Measurements from ENCODE around the gene RGS3. TPM values are rescaled to one million over a fixed set of nuclear protein-coding genes. Genes with fewer than 3 reads are reported as not detected.

RGS3 gene
- total RNA-seq, 1 experiment from 2014 or later: 52.7 TPM

- no peak for DNase-seq (ENCODE audit: low read depth)
- in situ Hi-C loops (cut with HindIII; ENCODE audit: low pct_unique_long_range_greater_than_20kb, low sequenced_read_pairs): no loop called here
Measured at GRCh38 chr9:113556877-113557593, 93.5 kb downstream of the RGS3 start.

DNA sequence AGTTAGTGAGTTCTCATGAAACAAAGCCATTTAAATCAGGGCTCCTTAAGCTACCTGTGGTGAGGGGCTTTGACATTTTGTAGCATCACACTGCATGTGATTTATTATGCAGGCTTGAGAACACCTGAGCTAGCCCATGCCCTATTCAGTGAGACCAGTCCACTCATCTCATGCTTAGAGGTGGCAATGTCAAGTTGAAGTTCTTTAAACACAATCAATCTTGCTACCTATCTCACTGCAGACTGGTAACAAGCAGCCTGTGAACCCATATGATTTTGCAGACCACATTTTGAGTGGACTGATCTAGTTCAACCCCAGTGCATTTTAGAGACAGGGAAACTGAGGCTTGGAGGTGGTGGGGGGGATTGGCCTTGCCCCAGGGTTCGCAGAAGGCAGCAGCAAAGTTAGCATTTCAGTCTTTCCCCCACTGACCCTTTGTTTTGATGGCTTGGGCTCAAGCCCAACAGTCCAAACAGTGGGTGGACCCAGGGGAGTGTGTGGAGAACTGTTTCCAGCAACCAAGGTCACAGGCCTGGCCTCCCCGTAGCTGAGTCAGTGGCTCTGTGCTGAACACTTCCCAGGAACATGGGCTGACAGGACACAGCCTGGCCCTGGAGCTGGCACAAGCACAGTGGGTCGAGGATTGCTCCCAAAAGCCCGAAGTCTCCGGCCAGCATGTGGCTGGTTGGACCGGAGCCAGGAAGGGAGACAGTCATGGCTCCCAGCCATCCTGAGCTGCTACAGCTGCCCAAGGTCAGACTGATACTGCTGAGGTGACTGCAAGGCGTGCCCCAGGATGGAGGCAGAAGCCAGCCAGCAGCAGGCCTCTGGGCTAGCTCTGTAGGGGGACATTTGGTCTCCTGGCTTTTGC is 95.3 kb downstream of the RGS3 start:
- in situ Hi-C loops (cut with HindIII; ENCODE audit: low pct_unique_long_range_greater_than_20kb, low sequenced_read_pairs): no loop called here

GRCh38 chr9:113559834-113560800 is 96.6 kb downstream of the RGS3 start:
- in situ Hi-C loops (cut with HindIII; ENCODE audit: low pct_unique_long_range_greater_than_20kb, low sequenced_read_pairs): no loop called here
- no peak for DNase-seq (ENCODE audit: low read depth)

More for the DNA sequence above, 95.3 kb downstream of the RGS3 start:
- DNase-seq (ENCODE audit: low read depth): no peak

DNA sequence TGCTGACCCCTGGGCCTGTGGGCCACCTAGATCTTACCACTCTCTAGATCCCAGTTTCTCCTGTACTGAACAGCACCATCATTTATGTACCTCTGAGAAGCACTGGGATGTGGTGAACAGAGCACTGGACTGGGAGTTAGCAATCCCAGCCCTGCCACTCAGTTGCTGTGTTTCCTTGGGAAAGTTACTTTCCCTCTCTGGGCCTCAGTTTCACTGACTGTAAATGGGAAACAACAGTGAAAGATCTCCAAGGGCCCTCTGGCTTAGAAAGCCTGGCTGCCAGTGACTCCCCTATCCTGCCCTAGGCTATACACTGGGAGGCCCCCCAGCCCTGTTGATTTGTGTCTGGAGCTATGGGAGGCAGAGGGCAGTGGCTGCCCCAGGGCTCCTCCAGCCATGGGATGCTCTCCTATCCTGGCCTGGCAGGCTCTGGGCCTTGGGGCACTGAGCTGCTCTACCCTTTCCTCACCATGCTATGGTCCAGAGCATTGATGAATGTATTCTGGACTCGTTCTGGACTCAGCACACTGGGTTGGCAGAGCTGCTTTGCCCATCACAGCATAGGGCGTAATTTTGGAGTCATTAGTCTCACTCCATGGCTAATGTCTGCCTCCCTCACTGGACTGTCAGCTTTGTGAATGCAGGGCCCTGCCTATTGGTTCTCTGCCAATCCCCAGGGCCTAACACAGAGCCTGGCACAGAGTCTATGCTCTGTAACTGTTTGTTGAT is 99.3 kb downstream of the RGS3 start:
- no peak for DNase-seq (ENCODE audit: low read depth)
- in situ Hi-C loops (cut with HindIII; ENCODE audit: low pct_unique_long_range_greater_than_20kb, low sequenced_read_pairs): no loop called here

DNA sequence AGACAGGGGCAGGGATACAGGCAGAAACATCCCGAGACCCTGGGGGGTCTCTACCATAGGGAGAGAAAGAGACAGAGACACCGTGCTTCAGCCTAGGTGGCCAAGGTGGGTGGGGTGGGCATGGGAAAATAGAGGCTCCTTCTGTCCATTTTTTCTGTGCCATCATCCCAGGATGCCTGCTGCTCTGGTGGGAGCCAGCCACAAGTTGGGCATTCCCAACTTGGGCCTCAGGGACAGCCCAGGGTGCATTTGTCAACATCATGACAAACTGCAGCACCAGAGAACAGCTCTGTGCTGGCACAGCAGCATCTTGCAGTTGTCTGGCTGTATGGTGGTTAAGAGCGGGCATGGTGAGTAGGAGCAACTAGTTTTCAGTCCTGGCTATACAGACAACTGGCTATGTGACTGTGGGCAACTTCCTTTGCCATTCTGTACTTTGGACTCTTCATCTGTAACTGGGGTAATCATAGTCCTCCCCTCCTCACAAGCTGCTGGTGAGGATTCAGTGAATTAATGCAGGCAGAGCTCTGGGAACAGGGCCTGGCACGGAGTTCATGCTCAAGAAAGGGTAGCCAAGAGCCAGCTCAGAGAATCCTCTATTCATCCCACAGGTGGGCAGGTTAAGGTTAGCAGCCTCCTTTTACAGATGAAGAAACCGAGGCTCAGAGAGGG is 100.4 kb downstream of the RGS3 start:
- DNase-seq (ENCODE audit: low read depth): no peak
- in situ Hi-C loops (cut with HindIII; ENCODE audit: low pct_unique_long_range_greater_than_20kb, low sequenced_read_pairs): no loop called here

DNA sequence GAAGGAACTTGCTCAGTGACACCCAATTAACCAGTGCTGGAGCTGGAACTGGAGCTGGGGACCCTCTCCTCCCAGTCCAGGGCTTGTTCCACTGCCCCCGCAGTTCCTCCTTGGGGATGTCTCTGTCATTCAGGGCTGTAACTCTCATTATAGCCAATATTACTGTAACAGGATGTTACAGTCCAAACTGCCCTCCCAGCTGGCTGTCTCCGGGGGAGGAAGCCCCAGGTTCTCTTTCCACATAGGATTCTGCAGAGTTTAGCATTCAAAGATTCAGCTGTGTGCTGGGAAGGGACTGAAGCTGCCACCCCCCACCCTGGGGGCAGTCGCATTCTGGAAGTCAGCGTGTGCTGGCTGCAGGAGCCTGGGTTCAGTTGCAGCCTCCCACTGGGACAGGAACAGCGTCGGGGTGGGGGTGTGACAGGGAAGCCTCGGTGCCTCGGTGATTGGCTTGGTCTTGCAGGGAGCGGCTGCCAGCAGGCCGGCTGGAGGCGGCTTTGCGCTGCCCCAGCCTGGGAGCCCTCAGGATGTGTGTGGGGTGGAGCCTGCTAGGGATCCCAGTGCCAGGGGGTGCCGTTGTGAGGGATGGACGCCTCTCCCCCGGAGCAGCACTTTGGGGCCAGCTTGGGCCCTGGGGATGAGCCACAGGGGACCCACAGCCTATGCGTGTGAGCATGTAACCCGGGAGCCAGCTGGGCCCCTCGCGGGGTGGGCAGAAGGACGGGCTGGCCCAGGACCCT is 101.1 kb downstream of the RGS3 start:
- DNase-seq (ENCODE audit: low read depth): no peak
- in situ Hi-C loops (cut with HindIII; ENCODE audit: low pct_unique_long_range_greater_than_20kb, low sequenced_read_pairs): no loop called here

DNA sequence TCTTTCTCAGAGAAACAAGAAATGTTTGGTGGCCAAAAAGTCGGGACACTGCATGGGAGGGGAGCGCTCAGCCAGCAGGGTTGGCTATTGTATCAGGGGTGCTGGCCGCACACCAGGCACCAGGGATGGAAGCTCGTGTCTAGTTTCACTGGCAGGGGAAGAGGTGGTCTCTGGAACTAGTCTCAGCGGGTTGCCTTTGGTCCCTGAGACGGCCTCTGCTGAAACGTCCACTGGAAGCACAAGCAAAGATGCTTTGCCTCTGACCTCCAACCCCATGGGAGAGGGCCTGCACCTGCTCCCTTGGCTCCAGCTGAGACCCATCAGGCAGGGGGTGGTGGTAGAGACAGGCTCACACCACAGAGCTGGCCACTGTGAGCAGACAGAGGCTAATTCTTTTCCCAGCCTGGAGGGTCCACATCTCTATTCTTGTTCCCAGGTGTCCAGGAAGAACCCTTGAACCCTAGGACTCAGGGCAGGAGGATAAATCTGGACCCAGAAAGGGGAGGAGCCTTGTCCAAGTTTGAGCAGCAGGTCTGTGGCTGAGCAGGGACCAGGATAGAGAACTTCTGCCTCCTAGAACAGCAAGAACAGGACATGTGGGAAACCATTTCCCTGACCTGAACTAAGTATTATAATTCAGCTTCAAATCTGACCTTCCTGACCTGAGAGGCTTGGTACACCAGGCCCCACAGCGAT is 102.6 kb downstream of the RGS3 start:
- DNase-seq (ENCODE audit: low read depth): no peak
- in situ Hi-C loops (cut with HindIII; ENCODE audit: low pct_unique_long_range_greater_than_20kb, low sequenced_read_pairs): no loop called here

DNA sequence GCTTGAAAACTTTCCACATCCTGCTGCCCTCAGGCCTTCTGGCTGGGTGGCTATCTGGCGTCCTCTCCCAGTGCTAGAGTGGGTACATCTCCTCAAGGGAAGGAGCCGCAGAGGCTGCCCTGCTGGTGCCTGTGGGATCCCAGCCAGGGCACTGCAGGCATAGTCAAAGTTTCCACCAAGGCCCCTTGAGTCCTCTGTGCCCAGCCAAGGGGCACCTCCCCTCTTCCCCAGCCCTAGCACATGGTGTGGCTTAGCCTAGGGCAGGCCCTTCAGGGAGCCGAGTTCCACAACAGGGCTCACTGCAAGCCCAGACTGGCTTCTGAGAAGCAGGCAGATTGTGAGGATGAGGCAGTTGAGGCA is 103.2 kb downstream of the RGS3 start:
- DNase-seq (ENCODE audit: low read depth): no peak

DNA sequence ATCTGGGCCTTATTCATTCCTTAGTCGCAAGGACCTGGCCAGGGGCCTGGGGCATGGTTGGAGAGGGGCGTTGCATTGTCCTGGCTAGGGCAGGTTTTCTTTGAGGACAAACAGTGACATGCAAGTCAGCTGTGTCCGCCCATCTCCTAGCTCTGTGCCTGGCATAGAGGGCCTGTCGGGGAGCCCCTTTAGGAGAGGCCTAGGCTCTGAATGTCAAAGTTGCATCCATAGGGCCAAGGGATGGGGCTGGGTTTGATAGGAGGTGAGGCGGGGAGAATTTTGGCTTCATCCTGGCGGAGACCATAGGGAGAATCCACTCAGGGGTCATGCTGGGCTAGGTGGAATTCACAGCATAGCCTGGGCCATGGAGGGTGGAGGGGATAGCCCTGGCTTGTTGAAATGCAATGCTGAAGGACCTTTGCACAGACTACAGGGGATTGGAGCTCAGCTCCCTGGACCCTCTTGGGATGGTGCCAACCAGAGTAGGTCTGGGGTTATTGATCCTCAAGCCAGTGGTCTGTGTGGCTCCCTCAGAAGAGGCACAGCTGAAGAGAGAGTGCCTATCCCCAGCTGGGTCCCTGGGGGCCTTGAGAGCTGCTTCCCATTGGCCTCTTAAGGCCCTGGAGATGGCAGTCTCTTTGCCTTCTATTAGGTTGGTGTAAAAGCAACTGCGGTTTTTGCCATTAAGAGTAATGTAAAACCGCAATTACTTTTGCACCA is 104.0 kb downstream of the RGS3 start:
- DNase-seq (ENCODE audit: low read depth): no peak
- in situ Hi-C loops (cut with HindIII; ENCODE audit: low pct_unique_long_range_greater_than_20kb, low sequenced_read_pairs): no loop called here

More for the DNA sequence above, 103.2 kb downstream of the RGS3 start:
- in situ Hi-C loops (cut with HindIII; ENCODE audit: low pct_unique_long_range_greater_than_20kb, low sequenced_read_pairs): no loop called here

GRCh38 chr9:113568081-113568435 is 104.5 kb downstream of the RGS3 start:
- in situ Hi-C loops (cut with HindIII; ENCODE audit: low pct_unique_long_range_greater_than_20kb, low sequenced_read_pairs): no loop called here
- no peak for DNase-seq (ENCODE audit: low read depth)

- no peak for DNase-seq (ENCODE audit: low read depth)
- in situ Hi-C loops (cut with HindIII; ENCODE audit: low pct_unique_long_range_greater_than_20kb, low sequenced_read_pairs): no loop called here
Measured at GRCh38 chr9:113568571-113569321, 105.2 kb downstream of the RGS3 start.

DNA sequence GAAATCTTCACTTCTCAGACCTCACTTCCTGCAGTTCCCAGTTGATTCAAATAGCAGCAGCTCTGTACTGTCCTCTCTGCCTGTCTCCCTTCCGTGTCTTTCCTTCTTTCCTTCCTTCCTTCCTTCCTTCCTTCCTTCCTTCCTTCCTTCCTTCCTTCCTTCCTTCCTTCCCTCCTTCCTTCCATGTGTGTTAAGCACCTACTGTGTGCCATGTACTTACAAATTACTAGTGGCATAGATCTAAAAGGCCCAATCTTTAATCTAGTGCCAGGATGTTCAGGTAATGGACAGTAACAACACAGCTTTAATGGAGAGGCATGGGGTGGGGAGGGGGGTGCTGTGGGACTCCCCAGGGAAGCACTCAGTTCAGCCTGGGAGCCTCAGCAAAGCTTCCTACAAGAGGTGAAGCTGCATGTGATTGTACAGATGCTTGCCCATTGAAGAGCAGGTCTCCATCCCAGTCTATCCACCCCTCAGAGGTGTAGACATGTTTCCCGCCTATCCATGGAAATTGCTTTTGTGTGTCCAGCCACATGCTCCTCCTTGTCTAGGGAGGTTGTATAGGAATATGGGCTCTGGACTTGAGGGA is 106.0 kb downstream of the RGS3 start:
- in situ Hi-C loops (cut with HindIII; ENCODE audit: low pct_unique_long_range_greater_than_20kb, low sequenced_read_pairs): no loop called here
- no peak for DNase-seq (ENCODE audit: low read depth)

- in situ Hi-C loops (cut with HindIII; ENCODE audit: low pct_unique_long_range_greater_than_20kb, low sequenced_read_pairs): no loop called here
Measured at GRCh38 chr9:113570106-113570505, 106.6 kb downstream of the RGS3 start.

GRCh38 chr9:113570749-113571711 is 107.5 kb downstream of the RGS3 start:
- DNase-seq (ENCODE audit: low read depth): no peak

More at GRCh38 chr9:113570106-113570505, 106.6 kb downstream of the RGS3 start:
- no peak for DNase-seq (ENCODE audit: low read depth)

More at GRCh38 chr9:113570749-113571711, 107.5 kb downstream of the RGS3 start:
- in situ Hi-C loops (cut with HindIII; ENCODE audit: low pct_unique_long_range_greater_than_20kb, low sequenced_read_pairs): no loop called here
